Calu3 (cell line): Measurements from ENCODE around the gene ASIC5. TPM values are rescaled to one million over a fixed set of nuclear protein-coding genes. Genes with fewer than 3 reads are reported as not detected.
"Not testable (repeated sequence)": the region's sequence is repeated elsewhere in the genome, so short reads cannot be mapped to it uniquely, and the experiment has no call there.

ENCODE experiments used
- BruUV-seq: library from RNA; stranded (reverse); fragments of 400-500 nt; replicated peaks from 2 replicates; lab custom pipeline; 2021; lab: Mats Ljungman, UMichigan
- CTCF ChIA-PET: fragments of 300-600 bp; sonication (Branson Sonifier 250); formaldehyde crosslinking; loops from one replicate; lab custom pipeline; 2022; ENCODE audit warnings: antibody characterized with exemption; lab: Charles Lee
- DNase-seq: peaks from one replicate; pipeline ENCODE4 v3.0.0; 2022
- H3K27ac Mint-ChIP-seq: one replicate; pipeline ENCODE4 v1.8.0; 2022; ENCODE audit warnings: mixed read lengths; ENCODE audit not compliant: unreplicated experiment
- H3K27me3 Mint-ChIP-seq: one replicate; pipeline ENCODE4 v1.8.0; 2022; ENCODE audit warnings: mixed read lengths; ENCODE audit not compliant: unreplicated experiment
- H3K36me3 Mint-ChIP-seq: one replicate; pipeline ENCODE4 v1.8.0; 2022; ENCODE audit warnings: mild to moderate bottlenecking, moderate library complexity, mixed read lengths; ENCODE audit not compliant: insufficient read depth, unreplicated experiment
- H3K4me1 Mint-ChIP-seq: one replicate; pipeline ENCODE4 v1.8.0; 2022; ENCODE audit warnings: mild to moderate bottlenecking, low read depth, mixed read lengths; ENCODE audit not compliant: unreplicated experiment
- H3K4me3 Mint-ChIP-seq: one replicate; pipeline ENCODE4 v1.8.0; 2022; ENCODE audit warnings: mild to moderate bottlenecking, low read depth, moderate library complexity, mixed read lengths; ENCODE audit not compliant: unreplicated experiment
- H3K9me3 Mint-ChIP-seq: one replicate; pipeline ENCODE4 v1.8.0; 2022; ENCODE audit warnings: low read depth, mixed read lengths; ENCODE audit not compliant: unreplicated experiment
- intact Hi-C: fragments of 100-400 bp; cut with micrococcal nuclease; formaldehyde crosslinking; loops from one replicate; pipeline ENCODE4 v1.10.0; 2022; ENCODE audit not compliant: unreplicated experiment
- total RNA-seq: library from RNA; stranded (reverse); gene quantifications from 2 replicates; pipeline ENCODE4 v1.2.3, GENCODE V29; 2022
- TF ChIP-seq, protein P1 (sequence below): fragments of 200-600 bp; IDR thresholded peaks from one replicate; pipeline ENCODE4 v1.8.0; 2022; ENCODE audit warnings: antibody characterized with exemption; ENCODE audit not compliant: unreplicated experiment

ASIC5 gene
- total RNA-seq, 1 experiment from 2014 or later = not detected

DNA sequence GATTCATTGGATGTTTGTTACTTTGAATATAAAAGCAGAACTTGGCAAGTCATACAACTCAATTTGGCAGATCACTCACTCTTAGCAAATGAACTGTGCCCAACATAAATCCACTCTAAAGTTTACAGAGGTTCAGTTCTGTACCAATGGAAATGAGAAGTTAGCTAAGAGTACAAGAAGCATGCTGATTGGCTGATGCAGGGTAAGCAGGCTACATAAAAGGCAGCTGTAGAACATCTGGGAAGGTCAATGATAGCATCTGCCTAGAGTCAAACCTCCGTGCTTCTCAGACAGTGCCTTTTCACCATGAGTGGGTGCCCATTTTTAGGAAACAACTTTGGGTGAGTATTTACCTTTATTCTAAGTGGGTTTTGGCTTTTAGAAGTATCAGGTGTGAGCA, 37.4 kb upstream of the ASIC5 start, which contains the start of gene TDO2:
TDO2 (plus strand) TSS at position 244 of the 400 bp plus-strand sequence; CDS start at position 307, 63 bp downstream.
- BruUV-seq = no TSS peak
- no peaks in the 10 kb centered on the region for H3K27me3 Mint-ChIP-seq
- H3K9me3 Mint-ChIP-seq = no peaks in the 10 kb centered on the region
- H3K27ac Mint-ChIP-seq = no peak within 1 kb of the TSS
- no peak for DNase-seq
- TF ChIP-seq, protein P1, sequence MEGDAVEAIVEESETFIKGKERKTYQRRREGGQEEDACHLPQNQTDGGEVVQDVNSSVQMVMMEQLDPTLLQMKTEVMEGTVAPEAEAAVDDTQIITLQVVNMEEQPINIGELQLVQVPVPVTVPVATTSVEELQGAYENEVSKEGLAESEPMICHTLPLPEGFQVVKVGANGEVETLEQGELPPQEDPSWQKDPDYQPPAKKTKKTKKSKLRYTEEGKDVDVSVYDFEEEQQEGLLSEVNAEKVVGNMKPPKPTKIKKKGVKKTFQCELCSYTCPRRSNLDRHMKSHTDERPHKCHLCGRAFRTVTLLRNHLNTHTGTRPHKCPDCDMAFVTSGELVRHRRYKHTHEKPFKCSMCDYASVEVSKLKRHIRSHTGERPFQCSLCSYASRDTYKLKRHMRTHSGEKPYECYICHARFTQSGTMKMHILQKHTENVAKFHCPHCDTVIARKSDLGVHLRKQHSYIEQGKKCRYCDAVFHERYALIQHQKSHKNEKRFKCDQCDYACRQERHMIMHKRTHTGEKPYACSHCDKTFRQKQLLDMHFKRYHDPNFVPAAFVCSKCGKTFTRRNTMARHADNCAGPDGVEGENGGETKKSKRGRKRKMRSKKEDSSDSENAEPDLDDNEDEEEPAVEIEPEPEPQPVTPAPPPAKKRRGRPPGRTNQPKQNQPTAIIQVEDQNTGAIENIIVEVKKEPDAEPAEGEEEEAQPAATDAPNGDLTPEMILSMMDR = no peak
- CTCF ChIA-PET = no interaction called here
- no peaks in the 10 kb centered on the region for H3K36me3 Mint-ChIP-seq
- H3K4me3 Mint-ChIP-seq = no peak within 1 kb of the TSS
- H3K4me1 Mint-ChIP-seq = peaks cover 17% of the 10 kb centered on the region
- intact Hi-C loops = no loop called here

DNA sequence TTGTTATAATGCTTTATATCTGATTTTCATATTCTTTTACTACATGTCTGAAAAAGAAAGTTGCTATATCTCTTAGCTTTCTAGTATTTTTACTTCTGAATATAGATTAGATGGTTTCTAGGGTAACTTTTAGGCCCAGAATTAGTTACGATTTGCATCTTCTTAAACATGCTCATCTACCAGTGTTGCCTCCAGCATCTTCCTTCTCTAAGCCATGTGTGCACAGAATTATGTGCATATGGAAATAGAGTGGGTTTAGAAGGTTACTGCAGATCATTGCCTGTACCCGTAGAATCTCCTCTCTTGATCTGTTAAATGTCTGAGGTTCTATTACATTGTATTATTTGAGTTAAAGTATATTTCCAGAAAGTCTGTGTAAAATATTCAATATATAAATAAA, 34.9 kb upstream of the ASIC5 start:
- CTCF ChIA-PET = no interaction called here
- Mint-ChIP-seq H3K9me3 (no peaks in the 10 kb centered on the region), H3K4me1 (peaks cover 9% of the 10 kb centered on the region), H3K27me3 (no peaks in the 10 kb centered on the region), H3K4me3 (no peak overlapping the region), H3K27ac (no peak overlapping the region), H3K36me3 (no peaks in the 10 kb centered on the region)
- intact Hi-C loops = no loop called here
- no peak for DNase-seq
- TF ChIP-seq, protein P1 = no peak
- no TSS peak for BruUV-seq

DNA sequence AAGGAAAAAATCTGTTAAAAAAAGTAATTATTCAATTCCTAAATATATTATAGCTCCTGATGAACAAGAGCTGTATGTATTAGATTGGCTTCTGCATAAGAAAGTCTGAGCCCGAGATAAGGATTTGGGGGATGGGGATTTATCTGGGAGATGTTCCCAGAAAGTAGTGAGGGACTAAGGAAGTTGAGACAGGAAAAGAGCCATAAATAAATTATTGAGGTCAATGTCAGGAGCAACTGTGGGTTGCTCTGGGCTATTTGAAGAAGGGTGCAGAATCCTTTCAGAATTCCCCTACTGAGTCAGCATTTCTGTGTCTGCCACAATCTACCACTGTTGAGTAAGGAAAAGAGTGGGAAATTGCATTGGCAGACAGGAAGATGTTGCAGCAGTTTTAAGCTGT, 34.3 kb upstream of the ASIC5 start:
- Mint-ChIP-seq H3K4me3 (no peak overlapping the region), H3K4me1 (peaks cover 9% of the 10 kb centered on the region), H3K36me3 (no peaks in the 10 kb centered on the region), H3K9me3 (no peaks in the 10 kb centered on the region), H3K27me3 (no peaks in the 10 kb centered on the region), H3K27ac (no peak overlapping the region)
- CTCF ChIA-PET = no interaction called here
- DNase-seq = no peak
- intact Hi-C loops = no loop called here
- TF ChIP-seq, protein P1 = no peak
- no TSS peak for BruUV-seq

DNA sequence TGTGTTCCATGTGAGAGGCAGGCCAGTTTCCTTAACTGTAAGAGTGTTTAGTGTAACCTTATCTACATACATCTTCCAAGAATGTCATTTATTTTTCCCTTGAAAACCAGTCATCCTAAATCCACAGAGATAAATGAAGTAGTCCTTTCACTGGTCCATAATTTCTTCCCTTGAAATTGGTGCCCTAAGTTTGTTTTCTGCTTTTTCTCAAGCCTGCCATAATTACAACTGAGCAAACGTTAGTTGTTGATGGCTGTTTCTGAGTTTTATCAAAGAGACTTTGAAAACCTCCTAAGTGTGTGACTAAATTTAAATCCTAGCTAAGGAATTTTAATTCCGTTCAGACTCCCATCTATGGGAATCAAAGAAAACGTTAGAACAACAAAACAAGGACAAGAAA, 33.8 kb upstream of the ASIC5 start:
- H3K4me3 Mint-ChIP-seq = no peak overlapping the region
- CTCF ChIA-PET = no interaction called here
- intact Hi-C loops = no loop called here
- no TSS peak for BruUV-seq
- no peaks in the 10 kb centered on the region for H3K9me3 Mint-ChIP-seq
- TF ChIP-seq, protein P1 = no peak
- H3K27me3 Mint-ChIP-seq = no peaks in the 10 kb centered on the region
- no peak for DNase-seq
- peaks cover 9% of the 10 kb centered on the region for H3K4me1 Mint-ChIP-seq
- H3K36me3 Mint-ChIP-seq = no peaks in the 10 kb centered on the region
- no peak overlapping the region for H3K27ac Mint-ChIP-seq

DNA sequence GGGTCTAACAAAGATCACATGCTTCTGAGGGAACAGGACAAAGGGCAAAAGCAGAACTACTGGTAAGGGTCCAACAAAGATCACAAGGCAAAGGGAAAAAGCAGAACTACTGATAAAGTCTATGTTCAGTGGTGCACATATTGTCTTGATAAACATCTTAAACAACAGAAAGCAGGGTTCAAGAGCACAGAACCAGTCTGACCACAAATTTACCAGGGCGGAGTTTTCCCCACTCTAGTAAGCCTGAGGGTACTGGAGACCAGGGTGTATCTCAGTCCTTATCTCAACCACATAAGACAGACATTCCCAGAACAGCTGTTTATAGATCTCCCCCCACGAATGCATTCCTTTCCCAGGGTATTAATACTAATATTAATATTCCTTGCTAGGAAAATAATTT, 32.3 kb upstream of the ASIC5 start:
- H3K36me3 Mint-ChIP-seq, intact Hi-C loops, BruUV-seq, DNase-seq, CTCF ChIA-PET, H3K4me1 Mint-ChIP-seq, H3K4me3 Mint-ChIP-seq, H3K27ac Mint-ChIP-seq, H3K9me3 Mint-ChIP-seq, H3K27me3 Mint-ChIP-seq: not testable (repeated sequence)
